GM18526 (cell line): Measurements from ENCODE around the gene IFITM5.

Experiments
- POLR2A ChIP-seq: IDR thresholded peaks from 3 replicates; pipeline ENCODE4 v1.6.1; 2011; ENCODE audit not compliant: insufficient read length; ENCODE audit errors: extremely low read depth

IFITM5 gene

DNA sequence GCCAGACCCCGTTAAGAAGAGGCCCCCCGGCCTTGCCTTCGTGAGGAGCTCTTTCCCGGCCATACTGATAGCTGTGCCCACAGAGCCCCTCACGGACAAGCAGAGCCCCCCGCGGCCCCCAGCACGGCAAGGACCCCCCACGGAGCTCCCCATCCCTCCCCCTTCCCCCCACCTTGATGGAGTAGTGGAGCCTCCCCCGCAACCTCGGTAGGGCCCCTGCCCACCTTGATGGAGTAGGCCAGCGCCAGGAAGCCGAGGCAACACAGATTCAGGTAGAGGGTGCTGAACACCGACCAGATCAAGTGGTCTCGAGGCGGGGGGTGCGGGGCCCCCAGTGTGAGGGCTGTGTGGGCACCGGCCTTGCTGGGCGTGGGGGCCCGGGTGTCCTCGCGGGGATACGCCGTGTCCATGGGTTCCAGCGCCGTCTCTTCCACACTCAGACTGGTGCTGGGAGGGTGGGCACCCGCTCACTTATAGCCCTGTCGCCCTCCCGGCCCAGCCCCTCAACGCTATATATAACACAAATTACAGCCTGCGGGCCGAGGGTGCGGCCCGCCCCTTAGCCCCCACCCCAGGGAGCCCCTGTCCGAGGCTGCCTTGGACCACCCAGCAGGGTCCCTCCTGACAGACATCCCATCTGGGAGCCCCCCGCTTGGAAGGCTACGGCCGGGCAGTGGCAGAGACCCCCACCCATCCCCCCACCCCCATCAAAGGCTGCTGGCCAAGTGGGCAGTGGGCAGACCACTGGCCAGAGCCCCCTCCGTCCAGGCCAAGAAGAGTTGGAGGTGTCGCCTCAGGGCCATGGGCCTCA, at the start of gene IFITM5:
Gene IFITM5, minus strand, starts transcription at position 446 of the 811 bp plus-strand sequence. Its CDS starts 36 bp downstream, at position 410.
- no peak for TF ChIP-seq POLR2A

DNA sequence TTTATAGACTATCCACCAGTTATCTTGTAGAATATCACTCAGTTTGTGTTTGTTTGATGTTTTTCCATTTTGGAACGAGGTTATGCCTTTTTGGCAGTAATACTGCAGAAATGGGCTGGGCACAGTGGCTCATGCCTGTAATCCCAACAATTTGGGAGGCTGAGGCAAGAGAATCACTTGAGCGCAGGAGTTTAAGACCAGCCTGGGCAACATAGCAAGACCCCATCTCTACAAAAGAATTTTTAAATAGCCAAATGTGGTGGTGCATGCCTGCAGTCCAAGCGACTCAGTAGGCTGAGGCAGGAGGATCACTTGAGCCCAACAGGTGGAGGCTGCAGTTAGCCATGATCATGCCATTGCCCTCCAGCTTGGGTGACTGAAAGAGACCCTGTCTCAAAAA, 47.2 kb upstream of the IFITM5 start:
- TF ChIP-seq POLR2A, result no peak

DNA sequence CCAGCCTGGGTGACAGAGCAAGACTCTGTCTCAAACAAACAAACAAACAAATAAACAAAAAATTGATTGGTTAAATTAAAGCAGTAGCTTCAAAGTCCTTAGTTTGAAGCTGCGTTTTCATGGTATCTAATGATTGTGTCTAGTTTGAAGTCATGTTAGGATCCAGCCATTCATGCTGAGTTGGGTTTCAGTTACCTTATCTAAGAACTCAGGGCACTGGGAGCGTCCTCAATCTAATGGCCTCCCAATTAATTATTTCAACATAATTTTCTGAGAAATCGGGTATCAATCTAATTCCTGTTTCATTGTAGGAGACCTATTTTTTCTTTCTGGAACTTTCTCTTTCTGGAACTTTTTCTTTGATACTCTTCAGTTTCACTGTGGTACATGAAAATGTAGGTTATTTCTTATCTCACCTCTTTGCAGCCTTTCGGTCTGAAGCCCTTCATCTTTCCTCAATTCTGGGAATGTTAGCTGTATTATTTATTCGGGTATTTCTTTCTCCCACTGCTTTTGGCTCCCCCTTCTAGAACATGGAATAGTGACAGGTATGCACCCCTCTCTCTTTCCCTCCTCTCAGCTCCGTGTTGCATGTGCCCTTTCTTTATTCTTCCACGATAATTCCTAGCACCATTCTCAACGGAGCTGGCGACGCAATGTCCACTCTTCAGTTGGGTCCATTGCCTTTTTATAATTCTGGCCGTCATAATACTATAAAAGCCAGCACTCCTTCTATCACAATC, 45.7 kb upstream of the IFITM5 start:
- TF ChIP-seq POLR2A, result no peak

DNA sequence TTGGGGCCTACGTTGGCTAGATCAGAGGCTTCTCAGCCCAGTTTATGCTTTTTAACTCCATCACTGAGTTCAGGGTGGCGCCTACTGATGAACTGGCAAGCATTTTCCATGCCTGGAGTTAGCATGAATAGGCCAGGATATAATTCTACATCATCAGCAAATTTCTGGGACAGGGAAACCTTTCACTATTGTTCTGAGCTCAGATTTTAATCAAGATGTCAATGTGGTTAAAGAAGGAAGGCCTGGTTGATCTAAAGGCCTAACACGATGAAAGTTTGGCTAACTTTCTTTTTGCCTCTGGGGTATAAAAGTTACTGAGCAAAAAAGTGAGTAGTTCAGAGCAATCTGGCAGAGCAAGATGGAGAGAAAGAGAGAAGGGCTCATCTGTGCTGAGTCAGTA, 43.0 kb upstream of the IFITM5 start:
- TF ChIP-seq POLR2A, result no peak

DNA sequence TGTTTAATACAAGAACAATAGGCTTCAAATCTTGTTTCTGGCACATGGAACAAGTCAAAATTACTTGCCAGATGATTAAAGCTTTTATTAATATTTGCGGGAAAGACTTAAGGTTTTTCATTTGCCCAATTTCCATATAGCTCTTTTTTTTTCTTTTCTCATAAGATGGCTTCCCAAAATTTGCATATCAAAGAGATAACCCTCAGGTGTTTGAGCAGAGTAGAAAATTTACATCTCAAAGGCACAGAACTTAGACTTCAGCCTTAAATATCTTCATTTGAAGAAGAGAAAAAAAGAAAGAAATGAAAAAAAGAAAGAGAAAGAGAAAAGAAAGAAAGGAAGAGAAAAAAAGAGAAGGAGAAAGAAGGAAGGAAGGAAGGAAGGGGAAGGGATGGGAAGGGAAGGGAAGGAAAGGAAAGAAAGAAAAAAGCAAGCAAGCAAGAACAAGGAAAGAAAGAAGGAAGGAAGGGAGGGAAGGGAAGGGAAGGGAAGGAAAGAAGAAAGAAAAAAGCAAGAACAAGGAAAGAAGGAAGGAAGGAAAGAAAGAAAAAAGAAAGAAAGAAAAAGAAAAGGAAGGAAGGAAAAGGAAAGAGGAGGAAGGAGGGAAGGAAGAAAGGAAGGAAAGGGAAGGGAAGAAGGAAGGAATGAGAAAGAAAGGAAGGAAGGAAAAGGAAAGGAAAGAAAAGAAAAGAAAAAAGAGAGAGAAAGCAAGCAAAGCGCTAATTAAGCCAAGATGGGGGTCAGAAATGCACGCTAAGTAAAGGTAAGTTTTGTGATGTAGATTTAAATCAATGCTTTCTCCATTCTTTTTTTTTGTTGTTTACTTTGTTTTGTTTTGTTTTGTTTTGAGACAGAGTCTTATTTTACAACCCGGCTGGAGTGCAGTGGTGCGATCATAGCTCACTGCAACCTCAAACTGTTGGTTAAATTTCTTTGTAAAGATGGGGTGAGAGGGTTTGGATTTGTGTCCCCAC, 41.5 kb upstream of the IFITM5 start:
- TF ChIP-seq POLR2A, result no peak

DNA sequence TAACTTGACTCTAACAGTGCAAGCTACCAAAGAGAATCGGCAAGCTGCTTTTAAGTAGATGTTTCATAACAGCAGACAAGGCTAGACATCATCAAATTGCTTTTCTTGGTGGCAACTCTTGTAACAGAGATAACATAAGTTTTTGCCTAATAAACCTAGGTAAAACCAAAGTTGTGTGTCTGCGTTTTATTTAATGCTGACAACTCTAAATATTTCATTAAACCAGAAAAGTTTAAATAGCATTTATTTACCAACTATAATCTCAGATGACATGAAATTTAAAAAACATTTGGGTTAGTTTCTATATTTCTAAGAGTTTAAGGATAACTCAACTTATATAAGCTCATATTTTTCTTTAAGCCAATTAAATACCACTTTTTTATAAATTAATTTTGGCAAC, 40.6 kb upstream of the IFITM5 start:
- TF ChIP-seq POLR2A, result no peak

DNA sequence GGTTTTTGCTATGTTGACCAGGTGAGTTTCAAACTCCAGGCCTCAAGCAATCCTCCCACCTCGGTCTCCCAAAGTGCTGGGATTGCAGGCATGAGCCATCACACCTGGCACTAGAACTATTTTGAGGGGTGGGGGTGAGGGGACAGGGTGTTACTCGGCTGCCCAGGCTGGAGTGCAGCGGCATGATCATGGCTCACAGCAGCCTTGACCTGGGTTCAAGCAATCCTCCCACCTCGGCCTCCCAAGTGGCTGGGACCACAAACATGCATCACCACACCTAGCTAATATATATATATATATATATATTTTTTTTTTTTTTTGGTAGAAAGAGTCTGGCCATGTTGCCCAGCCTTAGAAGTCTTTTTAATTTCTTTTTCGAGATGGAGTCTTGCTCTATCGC, 38.4 kb upstream of the IFITM5 start:
- no peak for TF ChIP-seq POLR2A

DNA sequence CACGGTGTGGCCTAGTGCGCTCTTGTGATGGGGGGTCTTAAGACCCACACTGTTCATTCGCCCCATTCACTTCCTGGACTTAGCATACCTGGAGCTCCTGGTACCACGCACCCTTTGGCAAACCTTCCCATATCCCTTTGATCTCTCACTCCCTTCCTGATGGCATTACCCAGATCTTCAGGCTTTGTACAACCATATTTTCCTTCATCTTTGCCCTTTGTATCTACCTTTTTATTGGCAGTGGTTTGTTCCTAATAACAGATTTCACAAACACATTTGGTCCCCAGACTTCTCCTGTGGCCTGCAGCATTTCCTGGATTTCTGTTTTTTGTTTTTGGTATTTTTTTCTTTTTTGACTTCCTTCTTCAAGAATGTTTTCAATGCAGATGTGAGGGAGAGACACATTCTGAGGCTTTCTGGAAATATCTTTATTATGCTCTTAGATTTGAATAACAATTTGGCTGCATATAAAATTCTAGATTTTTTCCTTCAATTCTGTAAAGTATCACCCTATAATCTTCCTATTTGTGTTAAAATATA, 37.4 kb upstream of the IFITM5 start:
- no peak for TF ChIP-seq POLR2A

DNA sequence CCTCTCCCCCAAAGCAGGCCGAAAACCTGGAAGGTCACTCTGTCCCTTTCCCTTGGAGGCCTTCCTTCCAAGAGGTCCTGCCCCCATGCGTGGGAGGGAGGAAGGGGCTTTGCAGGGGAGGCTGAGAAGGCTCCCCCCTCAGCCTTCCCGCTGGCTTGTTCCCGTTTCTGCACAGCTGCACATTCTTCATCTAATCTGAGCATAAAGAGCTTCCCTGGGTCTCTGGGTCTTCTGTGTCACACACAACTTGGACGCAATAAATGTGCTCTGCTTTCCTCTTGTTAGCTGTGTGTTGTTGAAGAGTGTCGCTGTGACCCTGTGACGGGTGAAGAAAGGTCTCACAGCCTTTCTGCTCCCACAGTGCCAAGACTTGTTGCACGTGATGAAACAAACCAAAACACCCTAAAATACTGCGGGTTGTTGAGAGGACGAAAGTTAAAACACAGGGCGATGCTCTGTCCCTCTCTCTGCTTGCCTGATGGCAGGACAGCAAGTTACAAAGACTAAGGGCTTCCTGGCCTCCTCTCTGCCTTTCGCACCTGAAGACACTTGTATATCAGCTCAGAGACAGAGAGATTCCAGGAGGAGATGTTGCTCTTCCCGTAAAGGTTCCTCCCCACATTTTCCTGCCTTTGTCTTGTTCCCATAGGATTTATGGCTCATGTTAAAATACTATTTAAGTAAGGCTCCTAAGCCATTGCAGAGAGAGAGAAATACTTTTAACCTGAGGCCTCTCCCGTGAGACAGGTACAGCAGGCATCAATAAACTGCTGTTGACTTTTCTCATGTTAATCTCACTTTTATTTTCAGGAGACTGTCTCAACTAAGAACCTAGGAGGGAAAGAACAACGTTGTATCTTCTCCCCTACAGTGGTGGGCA, 36.7 kb upstream of the IFITM5 start:
- no peak for TF ChIP-seq POLR2A

DNA sequence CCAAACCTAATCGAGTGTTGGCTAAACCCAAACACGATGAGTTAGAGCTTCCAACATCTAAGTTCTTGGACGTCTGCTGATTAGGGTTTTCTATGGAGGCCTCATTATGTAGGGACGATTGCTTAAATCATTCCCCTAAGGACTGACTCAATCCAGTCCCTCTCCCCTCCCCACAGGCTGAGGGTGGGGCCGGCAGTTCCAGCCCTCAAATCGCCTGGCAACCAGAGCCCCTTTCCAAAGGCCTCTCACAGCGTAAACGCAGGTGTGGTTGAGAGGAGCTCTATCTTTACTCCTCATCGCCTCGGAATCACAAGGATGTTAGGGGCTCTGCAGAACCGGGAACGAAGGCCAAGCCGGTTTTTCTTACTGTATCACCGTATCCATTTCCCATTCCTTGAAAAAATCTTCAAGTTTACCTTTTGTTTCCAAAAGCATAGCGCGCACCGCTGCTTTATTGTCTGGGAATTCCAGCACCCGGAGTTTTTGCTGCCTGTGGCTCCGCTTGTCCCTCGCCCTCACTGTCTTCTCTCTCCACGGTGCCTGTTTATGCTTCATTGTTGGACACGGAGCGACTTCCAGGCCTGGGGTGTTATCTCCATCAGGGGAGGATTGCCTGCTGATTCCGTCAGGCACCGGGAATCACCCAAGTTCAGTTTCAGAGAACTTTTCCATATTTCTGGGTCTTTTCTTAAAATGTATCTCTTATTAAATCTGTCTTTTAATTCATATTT, 35.1 kb upstream of the IFITM5 start:
- no peak for TF ChIP-seq POLR2A

DNA sequence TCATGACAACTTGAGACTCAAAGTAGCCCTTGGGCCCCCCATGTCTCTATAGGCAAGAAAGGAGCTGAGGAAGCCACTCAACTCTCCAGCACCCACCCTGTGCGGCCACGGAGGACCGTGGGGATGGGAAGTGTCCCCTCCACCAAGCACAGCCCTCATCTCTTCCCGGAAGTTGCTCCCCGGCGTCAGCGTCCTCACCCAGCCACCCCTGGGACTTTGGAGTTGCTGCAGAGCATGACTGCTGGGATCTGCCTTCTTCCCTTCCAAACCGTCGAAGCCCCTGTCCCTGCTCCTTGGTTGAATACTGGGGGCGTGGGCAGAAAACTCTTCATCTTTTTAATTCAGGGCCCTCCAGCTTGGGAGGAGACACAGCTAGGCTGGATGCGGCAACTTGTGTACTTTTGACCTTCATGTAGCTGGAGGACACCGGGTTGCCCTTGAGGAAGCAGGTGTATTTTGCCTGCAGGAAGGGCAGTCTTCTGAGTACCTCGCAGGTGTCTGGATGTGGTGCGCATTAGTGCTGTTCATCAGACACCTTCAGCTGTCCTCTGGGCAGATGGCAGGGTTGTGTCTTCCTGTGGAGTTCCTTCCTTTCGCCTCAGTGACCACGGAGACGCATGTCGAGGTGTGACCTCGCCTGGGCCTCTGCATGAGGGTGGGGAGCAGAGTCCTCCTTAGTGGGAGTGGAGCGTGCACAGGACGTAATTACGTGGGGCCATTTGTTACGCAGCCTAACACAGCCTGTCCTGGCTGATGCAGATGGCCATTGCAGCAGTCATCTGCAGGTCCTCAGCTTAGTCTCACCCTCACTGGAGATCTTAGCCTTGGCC, 33.5 kb upstream of the IFITM5 start:
- TF ChIP-seq POLR2A, result no peak

DNA sequence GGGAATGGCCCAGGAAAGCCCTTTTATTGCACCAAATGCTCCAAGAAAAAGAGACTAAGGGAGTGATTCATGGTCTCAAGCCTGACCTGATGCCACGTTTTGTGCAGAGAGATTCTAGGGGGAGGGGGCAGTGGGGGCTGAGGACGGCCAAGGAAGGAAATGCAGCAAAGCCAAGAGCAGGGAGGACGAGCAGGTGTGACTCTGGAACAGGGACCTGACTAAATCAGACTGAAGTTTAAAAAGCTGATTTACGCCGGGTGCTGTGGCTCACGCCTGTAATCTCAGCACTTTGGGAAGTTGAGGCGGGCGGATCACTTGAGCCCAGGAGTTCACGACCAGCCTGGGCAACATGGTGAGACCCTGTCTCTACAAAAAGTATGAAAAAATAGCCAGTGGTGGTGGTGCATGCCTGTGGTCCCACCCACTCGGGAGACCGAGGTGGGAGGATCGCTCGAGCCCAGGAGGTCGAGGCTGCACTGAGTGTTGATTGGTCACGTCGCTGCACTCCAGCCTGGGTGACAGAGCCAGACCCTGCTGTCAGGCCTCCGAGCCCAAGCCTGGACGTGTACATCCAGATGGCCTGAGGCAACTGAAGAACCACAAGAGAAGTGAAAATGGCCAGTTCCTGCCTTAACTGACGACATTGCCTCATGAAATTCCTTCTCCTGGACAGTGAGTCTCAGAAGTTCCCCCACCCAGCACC, 32.2 kb upstream of the IFITM5 start:
- TF ChIP-seq POLR2A, result no peak
